ENCODE data around the gene RIMS3.

The RIMS3 gene

DNA sequence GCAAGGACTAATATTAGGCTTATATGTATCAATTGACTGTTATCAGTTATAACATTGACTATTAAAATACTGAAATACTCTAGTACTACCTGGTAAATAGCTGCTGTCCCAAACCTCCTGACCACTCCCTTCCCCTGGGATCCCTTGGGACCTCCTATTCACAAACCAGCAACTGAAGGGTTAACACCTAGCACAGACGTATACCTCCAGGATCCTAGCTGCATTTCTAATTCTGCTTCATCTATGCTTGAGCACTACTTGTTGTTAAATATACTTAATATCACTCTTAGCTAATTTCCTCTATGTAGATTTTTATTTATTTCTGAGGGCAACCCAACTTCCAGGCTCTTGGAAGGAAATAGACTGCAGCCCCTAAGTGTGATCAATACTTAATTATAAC lies 24.3 kb upstream of the RIMS3 start:
- Histone ChIP-seq H3K9me3 (ENCODE audit: severe bottlenecking) (no peaks in the 10 kb centered on the region), H3K27ac (no peak overlapping the region), H3K4me3 (ENCODE audit: low read depth, low read length) (no peak overlapping the region), H3K36me3 (peaks cover 10% of the 10 kb centered on the region), H3K27me3 (ENCODE audit: insufficient read depth, low read depth, severe bottlenecking) (no peaks in the 10 kb centered on the region)
- TF ChIP-seq, protein P1, sequence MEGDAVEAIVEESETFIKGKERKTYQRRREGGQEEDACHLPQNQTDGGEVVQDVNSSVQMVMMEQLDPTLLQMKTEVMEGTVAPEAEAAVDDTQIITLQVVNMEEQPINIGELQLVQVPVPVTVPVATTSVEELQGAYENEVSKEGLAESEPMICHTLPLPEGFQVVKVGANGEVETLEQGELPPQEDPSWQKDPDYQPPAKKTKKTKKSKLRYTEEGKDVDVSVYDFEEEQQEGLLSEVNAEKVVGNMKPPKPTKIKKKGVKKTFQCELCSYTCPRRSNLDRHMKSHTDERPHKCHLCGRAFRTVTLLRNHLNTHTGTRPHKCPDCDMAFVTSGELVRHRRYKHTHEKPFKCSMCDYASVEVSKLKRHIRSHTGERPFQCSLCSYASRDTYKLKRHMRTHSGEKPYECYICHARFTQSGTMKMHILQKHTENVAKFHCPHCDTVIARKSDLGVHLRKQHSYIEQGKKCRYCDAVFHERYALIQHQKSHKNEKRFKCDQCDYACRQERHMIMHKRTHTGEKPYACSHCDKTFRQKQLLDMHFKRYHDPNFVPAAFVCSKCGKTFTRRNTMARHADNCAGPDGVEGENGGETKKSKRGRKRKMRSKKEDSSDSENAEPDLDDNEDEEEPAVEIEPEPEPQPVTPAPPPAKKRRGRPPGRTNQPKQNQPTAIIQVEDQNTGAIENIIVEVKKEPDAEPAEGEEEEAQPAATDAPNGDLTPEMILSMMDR (IDR thresholded peaks at IDR 0.05; ENCODE audit: low read depth, low read length) = no peak
- no peak for DNase-seq

GRCh38 chr1:40687661-40688060 lies 22.2 kb upstream of the RIMS3 start:
- peaks cover 10% of the 10 kb centered on the region for H3K36me3 ChIP-seq
- H3K27me3 ChIP-seq (ENCODE audit: insufficient read depth, low read depth, severe bottlenecking) = no peaks in the 10 kb centered on the region
- no peak for DNase-seq
- H3K27ac ChIP-seq = no peak overlapping the region
- no peak overlapping the region for H3K4me3 ChIP-seq (ENCODE audit: low read depth, low read length)
- no peaks in the 10 kb centered on the region for H3K9me3 ChIP-seq (ENCODE audit: severe bottlenecking)
- TF ChIP-seq, protein P1 (IDR thresholded peaks at IDR 0.05; ENCODE audit: low read depth, low read length) = no peak

GRCh38 chr1:40687059-40687458 lies 21.6 kb upstream of the RIMS3 start:
- H3K27ac ChIP-seq = no peak overlapping the region
- TF ChIP-seq, protein P1 (IDR thresholded peaks at IDR 0.05; ENCODE audit: low read depth, low read length) = no peak
- no peaks in the 10 kb centered on the region for H3K27me3 ChIP-seq (ENCODE audit: insufficient read depth, low read depth, severe bottlenecking)
- DNase-seq = no peak
- H3K9me3 ChIP-seq (ENCODE audit: severe bottlenecking) = no peaks in the 10 kb centered on the region
- no peak overlapping the region for H3K4me3 ChIP-seq (ENCODE audit: low read depth, low read length)
- H3K36me3 ChIP-seq = peaks cover 10% of the 10 kb centered on the region

- H3K9me3 ChIP-seq (ENCODE audit: severe bottlenecking) = no peaks in the 10 kb centered on the region
- TF ChIP-seq, protein P1 (IDR thresholded peaks at IDR 0.05; ENCODE audit: low read depth, low read length) = no peak
- no peak overlapping the region for H3K4me3 ChIP-seq (ENCODE audit: low read depth, low read length)
- H3K36me3 ChIP-seq = peaks cover 4% of the 10 kb centered on the region
- DNase-seq = no peak
- H3K27ac ChIP-seq = no peak overlapping the region
- H3K27me3 ChIP-seq (ENCODE audit: insufficient read depth, low read depth, severe bottlenecking) = no peaks in the 10 kb centered on the region
Measured at GRCh38 chr1:40684669-40685068, 19.2 kb upstream of the RIMS3 start.

GRCh38 chr1:40679165-40679953 lies 13.9 kb upstream of the RIMS3 start:
- H3K9me3 ChIP-seq (ENCODE audit: severe bottlenecking) = no peaks in the 10 kb centered on the region
- H3K27ac ChIP-seq = no peak overlapping the region
- no peak for DNase-seq
- H3K36me3 ChIP-seq = no peaks in the 10 kb centered on the region
- no peak overlapping the region for H3K4me3 ChIP-seq (ENCODE audit: low read depth, low read length)
- H3K27me3 ChIP-seq (ENCODE audit: insufficient read depth, low read depth, severe bottlenecking) = no peaks in the 10 kb centered on the region
- TF ChIP-seq, protein P1 (IDR thresholded peaks at IDR 0.05; ENCODE audit: low read depth, low read length) = no peak

DNA sequence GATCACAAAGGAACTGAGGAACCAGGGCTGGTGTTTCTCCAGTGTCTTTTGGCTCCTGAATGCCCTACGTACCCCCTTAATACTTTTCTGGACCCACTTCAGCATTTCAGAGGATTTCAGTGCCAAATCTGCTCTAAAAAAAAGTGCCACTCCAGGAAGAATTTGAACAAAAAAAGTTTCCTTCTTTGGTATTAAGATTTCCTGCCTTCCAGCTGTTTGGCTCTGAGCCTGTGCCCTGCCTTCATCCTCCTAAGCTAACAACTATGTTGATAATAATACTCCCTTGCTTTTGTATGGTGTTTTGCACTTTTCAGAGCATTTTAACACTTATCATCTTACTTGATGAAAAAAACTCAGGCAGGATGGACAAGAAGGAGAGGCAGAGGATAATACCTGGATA lies 11.0 kb upstream of the RIMS3 start:
- DNase-seq = no peak
- H3K27ac ChIP-seq = no peak overlapping the region

More for the DNA sequence above, 11.0 kb upstream of the RIMS3 start:
- H3K36me3 ChIP-seq = no peaks in the 10 kb centered on the region
- H3K27me3 ChIP-seq (ENCODE audit: insufficient read depth, low read depth, severe bottlenecking) = no peaks in the 10 kb centered on the region
- H3K9me3 ChIP-seq (ENCODE audit: severe bottlenecking) = no peaks in the 10 kb centered on the region
- no peak overlapping the region for H3K4me3 ChIP-seq (ENCODE audit: low read depth, low read length)
- TF ChIP-seq, protein P1 (IDR thresholded peaks at IDR 0.05; ENCODE audit: low read depth, low read length) = no peak
